ENCODE data around the gene NCEH1. TPM values are rescaled to one million over a fixed set of nuclear protein-coding genes. Genes with fewer than 3 reads are reported as not detected.

Gene NCEH1
- total and polyA plus RNA-seq, 4 donors: 6.3 to 52.1 (median 10.6) TPM

DNA sequence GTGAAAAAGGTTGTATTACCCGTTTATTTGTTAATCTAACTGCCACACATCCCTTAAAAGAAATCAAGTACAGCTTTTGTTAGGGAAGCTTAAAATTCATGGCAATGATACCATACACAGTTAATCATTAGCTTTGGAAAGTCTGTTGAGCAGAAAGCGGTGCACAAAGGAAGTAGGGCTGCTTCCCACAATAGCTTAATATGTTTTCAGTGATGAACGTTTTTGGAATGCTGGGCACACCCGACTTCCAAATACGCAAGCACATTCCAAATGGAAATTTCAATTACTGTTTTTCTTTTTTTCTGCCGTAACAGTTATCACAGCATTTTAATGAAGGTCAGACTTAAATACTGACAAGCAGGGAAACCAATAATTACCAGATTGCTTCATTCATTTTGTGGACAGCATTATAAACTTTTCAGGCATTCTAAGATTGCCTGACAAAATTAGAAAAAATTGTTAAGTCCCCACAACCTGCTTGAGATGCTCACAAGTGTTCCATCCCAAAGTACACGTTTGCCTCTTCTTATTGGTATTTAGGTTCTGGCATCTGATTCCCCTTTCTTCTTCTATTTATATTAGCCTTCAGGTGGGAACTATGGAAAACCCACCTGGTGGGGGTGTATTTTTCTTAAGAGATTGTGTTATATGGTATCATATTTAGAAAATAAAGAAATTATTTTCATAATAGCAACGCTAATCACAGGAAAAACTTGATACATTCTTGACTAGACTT lies 38.5 kb upstream of the NCEH1 start:
- Histone ChIP-seq H3K27me3 (ENCODE audit: control insufficient read depth in 3 of 3, insufficient read depth in 3 of 3, low read length in 2 of 3) (no peaks in the 10 kb centered on the region), H3K4me3 (no peak overlapping the region), H3K36me3 (ENCODE audit: control insufficient read depth in 4 of 4, insufficient read depth in 4 of 4, low read length in 4 of 4) (no peaks in the 10 kb centered on the region), H3K9ac (ENCODE audit: insufficient read depth in 1 of 2, low read length in 2 of 2) (peak overlapping the region in 1 of 2 donors; percentile 5), H3K9me3 (ENCODE audit: control insufficient read depth in 4 of 4, insufficient read depth in 3 of 4, low read length in 3 of 4) (no peaks in the 10 kb centered on the region), H3K4me1 (ENCODE audit: control insufficient read depth in 5 of 5, insufficient read depth in 5 of 5, low read length in 5 of 5) (peaks cover 0 to 13% (median 5%) of the 10 kb centered on the region in 5 donors), H3K27ac (ENCODE audit: low read depth in 1 of 2, low read length in 1 of 2) (peak overlapping the region in 1 of 2 donors; percentile 70)
- DNase-seq (peak; percentile 16 to 52 (median 38)), ATAC-seq (ENCODE audit: insufficient read depth, low FRiP score) (peak; percentile 36)
- WGBS, 2 donors: 27 to 60% methylated on average over 8 of the region's 8 CpGs
- TF ChIP-seq CTCF (IDR thresholded peaks at IDR 0.05; ENCODE audit: control extremely low read depth, extremely low read depth): no peak

- H3K27me3 ChIP-seq (ENCODE audit: control insufficient read depth in 3 of 3, insufficient read depth in 3 of 3, low read length in 2 of 3): no peaks in the 10 kb centered on the region
- no peaks in the 10 kb centered on the region for H3K9me3 ChIP-seq (ENCODE audit: control insufficient read depth in 4 of 4, insufficient read depth in 3 of 4, low read length in 3 of 4)
- 54 to 74% methylated on average over 2 of the region's 2 CpGs for WGBS, 2 donors
- no peak overlapping the region for H3K27ac ChIP-seq (ENCODE audit: low read depth in 1 of 2, low read length in 1 of 2)
- peaks cover 0 to 9% (median 1%) of the 10 kb centered on the region in 5 donors for H3K4me1 ChIP-seq (ENCODE audit: control insufficient read depth in 5 of 5, insufficient read depth in 5 of 5, low read length in 5 of 5)
- H3K4me3 ChIP-seq: no peak overlapping the region
- DNase-seq (no peak), ATAC-seq (ENCODE audit: insufficient read depth, low FRiP score) (no peak)
- H3K9ac ChIP-seq (ENCODE audit: insufficient read depth in 1 of 2, low read length in 2 of 2): no peak overlapping the region
- TF ChIP-seq CTCF (IDR thresholded peaks at IDR 0.05; ENCODE audit: control extremely low read depth, extremely low read depth): no peak
- no peaks in the 10 kb centered on the region for H3K36me3 ChIP-seq (ENCODE audit: control insufficient read depth in 4 of 4, insufficient read depth in 4 of 4, low read length in 4 of 4)
These were observed 35.6 kb upstream of the NCEH1 start for GRCh38 chr3:172746475-172746874.

DNA sequence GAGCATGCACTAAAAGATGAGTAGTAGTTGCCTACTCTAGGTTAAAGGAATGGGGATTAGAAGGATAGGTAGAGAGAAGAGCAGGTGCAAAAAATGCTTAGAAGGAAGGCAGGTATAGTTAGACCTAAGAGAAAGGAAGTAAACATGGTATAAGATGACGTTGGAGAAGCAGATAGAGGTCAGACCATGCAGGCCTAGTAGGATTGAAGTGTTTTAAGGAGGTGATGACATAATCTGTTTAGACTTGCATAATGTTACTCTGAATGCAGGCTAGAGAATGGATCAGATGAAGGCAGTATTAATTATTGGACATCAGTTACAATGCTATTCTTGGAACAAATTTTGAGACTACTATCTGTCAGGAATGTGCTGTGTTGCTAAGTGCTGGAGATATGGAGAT lies 28.6 kb upstream of the NCEH1 start:
- H3K27me3 ChIP-seq (ENCODE audit: control insufficient read depth in 3 of 3, insufficient read depth in 3 of 3, low read length in 2 of 3): peaks cover 0 to 3% (median 0%) of the 10 kb centered on the region in 3 donors
- 25 to 28% methylated on average over 1 of the region's 1 CpG for WGBS, 2 donors
- no peak for ATAC-seq (ENCODE audit: insufficient read depth, low FRiP score)
- no peak for DNase-seq
- H3K9me3 ChIP-seq (ENCODE audit: control insufficient read depth in 4 of 4, insufficient read depth in 3 of 4, low read length in 3 of 4): no peaks in the 10 kb centered on the region
- no peak overlapping the region for H3K4me3 ChIP-seq
- no peak overlapping the region for H3K27ac ChIP-seq (ENCODE audit: low read depth in 1 of 2, low read length in 1 of 2)
- no peak overlapping the region for H3K9ac ChIP-seq (ENCODE audit: insufficient read depth in 1 of 2, low read length in 2 of 2)
- TF ChIP-seq CTCF (IDR thresholded peaks at IDR 0.05; ENCODE audit: control extremely low read depth, extremely low read depth): no peak
- no peaks in the 10 kb centered on the region for H3K36me3 ChIP-seq (ENCODE audit: control insufficient read depth in 4 of 4, insufficient read depth in 4 of 4, low read length in 4 of 4)
- H3K4me1 ChIP-seq (ENCODE audit: control insufficient read depth in 5 of 5, insufficient read depth in 5 of 5, low read length in 5 of 5): no peaks in the 10 kb centered on the region

All from lung (tissue), 12 donors.